HG03469 (cell line): ENCODE measurements around the gene LRRC17.
"Not testable (repeated sequence)": the region's sequence is repeated elsewhere in the genome, so short reads cannot be mapped to it uniquely, and the experiment has no call there.

ENCODE experiments used
- ATAC-seq: cut with Tn5 transposase; IDR thresholded peaks from one replicate; pipeline ENCODE4 v1.9.1; 2021; ENCODE audit warnings: mild to moderate bottlenecking, moderate library complexity, moderate number of reproducible peaks; ENCODE audit not compliant: unreplicated experiment

LRRC17 gene

DNA sequence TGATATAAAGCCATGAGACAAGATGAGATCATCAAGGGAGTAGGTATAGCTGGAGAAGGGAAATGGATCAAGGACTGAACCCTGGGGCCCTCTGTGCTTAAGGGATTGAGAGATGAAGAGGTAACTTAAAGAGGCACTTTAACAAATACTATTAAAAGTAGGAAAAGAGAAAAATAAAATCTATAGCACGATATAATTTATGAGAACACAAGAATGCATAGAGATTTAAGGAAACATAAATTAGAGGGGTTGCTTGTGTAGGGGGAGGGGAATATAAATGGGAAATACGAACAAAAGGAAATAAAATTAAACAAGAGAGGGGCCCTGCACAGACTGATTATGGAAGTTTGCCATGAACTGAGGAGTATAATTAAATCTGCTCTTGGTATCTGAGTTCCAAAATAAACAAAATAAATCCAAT, 15.6 kb upstream of the LRRC17 start:
- ATAC-seq: no peak

DNA sequence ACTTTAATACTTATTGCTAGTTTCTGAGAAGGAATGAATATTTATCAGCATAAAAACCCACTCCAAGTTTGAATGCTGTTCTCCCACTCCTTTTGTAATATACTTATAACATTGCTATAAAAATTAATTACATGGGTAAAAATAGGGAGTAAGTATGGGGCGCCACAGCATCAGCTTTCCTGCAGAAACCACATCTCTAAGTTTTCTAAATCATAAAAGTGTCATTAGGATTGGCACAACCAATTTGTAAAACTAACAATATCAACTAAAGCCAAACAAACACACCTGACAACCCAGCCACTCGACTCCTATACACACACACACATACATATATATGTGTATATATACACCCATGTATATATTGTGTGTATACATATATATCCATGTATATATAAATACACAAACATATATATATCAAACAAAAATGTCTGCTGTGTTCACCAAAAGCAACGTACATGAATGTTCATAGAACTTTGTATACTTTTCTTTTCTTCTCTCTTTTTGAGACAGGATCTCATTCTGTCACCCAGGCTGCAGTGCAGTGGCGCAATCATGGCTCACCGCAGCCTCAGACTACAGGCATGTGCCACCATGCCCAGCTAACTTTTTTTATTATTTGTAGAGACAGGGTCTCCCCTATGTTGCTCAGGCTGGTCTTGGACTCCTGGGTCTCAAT, 14.8 kb upstream of the LRRC17 start:
- ATAC-seq: no peak

DNA sequence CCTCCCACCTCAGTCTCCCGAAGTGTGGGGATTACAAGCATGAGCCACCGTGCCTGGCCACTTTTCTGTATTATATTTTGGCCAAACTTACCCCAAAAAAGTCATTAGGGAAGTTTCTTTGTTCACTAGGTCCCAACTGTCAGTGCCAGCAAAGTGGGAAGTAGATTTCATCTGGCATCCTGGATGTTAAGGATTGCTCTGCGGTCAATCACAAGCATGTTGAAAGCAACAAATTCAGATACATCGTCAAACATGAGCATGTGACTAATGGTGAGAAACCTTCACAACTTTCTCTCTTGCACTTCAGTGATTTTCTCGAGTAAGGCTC, 14.3 kb upstream of the LRRC17 start:
- no peak for ATAC-seq

GRCh38 chr7:102902052-102902451, 10.7 kb upstream of the LRRC17 start:
- ATAC-seq: not testable (repeated sequence)

GRCh38 chr7:102903576-102903975, 9.2 kb upstream of the LRRC17 start:
- ATAC-seq: not testable (repeated sequence)

DNA sequence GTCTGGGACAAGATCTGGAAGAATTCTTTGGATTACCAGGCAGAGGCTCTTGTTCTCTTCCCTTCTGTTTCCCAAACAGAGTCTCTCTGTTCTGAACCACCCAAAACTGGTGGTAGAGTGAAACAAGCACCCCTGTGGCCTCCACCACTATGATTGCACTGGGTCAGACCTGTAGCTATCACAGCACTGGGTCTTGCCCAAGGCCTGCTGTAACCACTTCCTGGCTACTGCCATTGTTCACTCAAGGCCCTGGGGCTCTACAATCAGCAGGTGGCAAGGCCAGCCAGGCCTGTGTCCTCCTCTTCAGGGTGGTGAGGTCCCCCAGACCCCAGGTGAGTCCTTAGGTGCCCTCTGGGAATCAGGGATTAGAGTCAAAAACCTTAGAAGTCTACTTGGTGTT, 4.1 kb upstream of the LRRC17 start:
- no peak for ATAC-seq

DNA sequence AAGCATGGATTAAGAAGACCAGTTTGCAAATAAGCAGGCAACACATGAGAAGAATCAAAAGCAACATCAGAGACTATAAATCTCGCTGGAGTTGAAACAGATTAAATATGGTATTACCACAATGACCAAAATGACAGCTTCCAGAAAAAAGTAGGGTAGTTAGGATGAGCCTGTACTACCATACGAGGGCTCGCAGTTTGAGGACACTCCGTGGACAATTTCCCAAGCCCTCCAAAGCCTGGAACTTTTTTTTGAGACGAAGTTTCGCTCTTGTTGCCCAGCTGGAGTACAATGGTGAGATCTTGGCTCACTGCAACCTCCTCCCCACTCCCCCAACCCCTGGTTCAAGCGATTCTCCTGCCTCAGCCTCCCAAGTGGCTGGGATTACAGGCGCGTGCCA, 1.0 kb downstream of the LRRC17 start:
- ATAC-seq: no peak

GRCh38 chr7:102914585-102914984, 1.8 kb downstream of the LRRC17 start:
- no peak for ATAC-seq

- no peak for ATAC-seq
These were observed 3.6 kb downstream of the LRRC17 start for GRCh38 chr7:102916426-102916825.

DNA sequence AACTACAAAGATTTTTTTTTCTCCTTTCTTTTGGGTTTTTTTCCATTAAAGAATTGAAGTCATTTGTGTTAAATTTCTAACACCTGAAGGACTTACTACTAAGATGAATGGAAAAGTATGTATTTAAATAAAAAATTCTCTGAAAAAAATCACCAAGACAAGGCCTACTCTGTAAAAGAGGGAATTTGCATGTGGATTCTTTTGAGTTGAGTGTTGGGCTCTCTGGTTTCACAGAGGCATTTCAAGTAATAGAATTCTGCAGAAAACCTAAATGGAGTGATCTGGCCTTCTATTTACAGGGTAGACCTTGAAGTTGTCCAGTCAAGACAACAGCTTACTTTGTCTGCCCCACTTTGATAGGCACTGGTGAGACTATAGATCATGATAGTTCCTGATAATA, 4.1 kb downstream of the LRRC17 start:
- no peak for ATAC-seq

DNA sequence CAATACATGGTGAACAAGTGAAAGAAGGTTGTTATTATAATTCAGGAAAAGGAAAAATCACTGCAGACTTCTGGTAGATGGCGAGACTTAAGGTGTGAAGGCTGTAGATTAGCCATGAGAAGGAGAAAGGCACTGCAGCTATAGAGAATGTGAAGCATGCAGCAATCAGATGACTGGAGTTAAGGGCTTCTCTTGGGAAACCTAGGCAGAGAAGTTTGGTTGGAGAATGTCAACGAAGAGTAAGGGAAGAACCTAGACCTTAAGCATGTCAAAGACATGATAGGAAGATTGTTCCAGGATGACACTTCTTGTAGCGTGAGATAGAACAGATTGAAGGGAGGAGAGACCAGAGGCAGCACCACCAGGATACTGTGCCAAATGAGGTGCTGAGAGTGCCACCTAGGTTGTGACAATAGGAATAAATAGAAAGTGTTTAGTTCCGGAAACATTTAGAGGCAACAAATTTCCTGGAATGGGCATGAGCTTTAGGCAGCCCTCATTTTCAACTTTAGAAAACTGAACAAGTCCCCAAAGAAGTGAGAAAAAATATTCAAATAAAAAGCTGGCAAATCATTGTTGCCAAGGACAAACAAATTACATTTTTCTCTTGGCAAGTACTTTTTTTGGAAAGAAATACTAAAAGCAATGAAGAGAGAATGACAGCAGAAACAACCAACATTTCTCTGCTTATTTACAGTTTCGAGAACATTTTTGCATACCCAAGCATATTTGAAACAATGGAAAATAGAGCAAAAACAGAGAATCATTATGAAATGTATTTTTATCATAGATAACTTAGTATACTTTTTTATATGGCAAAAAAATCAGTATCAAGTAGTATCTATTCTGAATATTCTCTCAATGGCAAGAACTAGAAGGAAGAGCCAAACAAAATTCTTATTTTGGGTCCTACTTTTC, 4.9 kb downstream of the LRRC17 start:
- no peak for ATAC-seq

- no peak for ATAC-seq
These were observed 6.0 kb downstream of the LRRC17 start for GRCh38 chr7:102918845-102919244.

DNA sequence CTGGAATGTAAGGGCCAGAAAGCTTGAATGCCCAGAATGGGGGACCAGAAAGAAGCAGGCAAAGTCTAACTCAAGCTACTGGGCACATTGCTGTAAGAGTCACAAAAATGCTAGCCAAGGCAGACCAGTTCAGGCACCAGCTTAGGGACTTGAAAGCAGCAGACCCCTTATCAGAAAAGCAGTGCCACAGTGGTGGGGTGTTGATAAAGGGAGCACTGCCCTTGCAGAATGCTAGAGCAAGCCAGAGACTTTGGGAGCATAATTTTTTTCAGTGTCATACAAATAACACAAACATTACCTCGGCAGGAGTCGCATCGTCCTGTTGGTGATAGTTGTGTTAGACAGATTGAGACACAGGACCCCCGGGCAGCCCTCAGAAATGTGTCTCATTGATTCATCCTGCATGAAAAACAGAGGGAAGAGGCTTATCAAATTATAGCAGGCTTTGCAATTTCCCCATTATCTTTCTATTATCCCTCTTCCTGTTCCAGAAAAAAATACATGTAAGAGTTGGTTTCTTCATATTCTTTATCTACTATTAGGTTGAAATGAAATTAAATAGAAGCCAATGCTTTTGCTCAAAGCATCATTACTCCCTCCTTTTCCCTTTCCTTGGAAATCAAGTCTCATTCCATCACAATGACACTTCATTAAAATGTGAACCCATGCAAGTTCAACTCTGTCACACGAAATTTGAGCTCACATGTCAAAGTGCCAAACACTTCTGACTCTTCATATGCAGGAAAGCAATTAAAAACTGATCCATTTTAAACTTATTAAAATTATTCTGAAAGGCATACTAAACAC, 13.4 kb downstream of the LRRC17 start:
- ATAC-seq: no peak

DNA sequence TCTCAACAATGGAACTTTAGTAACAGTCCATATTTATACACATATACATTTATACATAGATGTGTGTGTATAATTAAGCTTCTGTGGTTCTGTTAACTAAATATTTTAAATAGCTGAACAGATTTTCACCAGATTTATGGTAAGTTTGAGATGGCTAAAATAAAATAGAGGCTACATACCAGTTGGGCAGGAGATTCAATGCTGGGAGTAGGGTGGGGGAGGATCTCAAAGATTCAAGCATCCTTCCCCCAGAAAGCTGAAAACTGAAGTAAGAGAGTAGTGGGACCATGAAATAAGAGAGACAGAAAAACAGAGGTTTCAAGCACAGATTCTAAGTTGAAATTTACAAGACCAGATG, 14.0 kb downstream of the LRRC17 start:
- ATAC-seq: no peak

DNA sequence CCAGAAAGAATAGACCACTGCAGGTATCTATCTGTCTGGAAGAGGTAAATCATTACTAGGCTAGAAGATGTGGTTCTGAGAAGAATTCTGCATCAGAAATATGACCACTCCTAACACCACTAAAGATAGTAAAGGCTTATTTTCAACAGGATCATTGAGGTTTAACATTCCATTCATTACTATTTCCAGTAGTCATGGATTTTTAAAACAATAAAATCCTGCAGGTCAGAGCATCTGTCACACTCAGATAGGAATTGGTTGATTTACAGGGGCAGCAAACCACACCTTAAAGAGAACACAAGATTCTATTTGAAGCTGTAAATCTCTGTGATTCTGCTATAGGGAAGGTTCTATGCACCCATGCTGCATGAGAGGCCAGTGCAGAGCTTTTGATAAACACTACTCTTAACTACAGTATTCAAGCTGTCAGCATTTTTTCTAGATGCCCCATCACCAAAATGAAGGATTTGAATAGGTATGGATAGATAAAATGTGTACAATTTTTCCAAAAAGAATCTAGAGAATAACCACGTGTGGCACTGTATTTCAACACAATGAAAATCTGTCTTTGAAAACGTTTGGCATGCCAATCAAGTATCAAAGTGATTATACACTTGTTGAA, 14.6 kb downstream of the LRRC17 start:
- no peak for ATAC-seq

- ATAC-seq: no peak
These were observed 19.0 kb downstream of the LRRC17 start for GRCh38 chr7:102931757-102932156.

- ATAC-seq: no peak
These were observed 21.0 kb downstream of the LRRC17 start for GRCh38 chr7:102933763-102934162.

- ATAC-seq: no peak
These were observed 21.4 kb downstream of the LRRC17 start for GRCh38 chr7:102934239-102934638.

DNA sequence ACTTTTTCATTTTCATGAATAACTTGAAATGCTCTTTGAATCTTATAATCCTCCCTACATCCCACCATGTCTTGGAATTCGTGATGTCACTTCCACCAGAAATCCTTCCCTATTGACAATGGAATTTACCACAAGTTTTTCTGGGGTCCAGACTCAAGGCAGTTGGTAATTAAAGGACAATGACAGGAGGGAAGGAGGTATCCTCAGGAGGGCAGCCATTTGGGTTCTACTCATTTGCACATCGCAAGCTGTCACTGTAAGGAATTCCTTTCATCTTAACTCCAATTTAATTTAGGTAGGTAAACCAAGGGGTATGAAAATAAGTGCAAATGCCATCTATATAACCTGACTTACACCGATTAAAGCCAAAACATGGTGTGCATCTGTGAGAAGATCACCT, 21.9 kb downstream of the LRRC17 start:
- ATAC-seq: no peak

DNA sequence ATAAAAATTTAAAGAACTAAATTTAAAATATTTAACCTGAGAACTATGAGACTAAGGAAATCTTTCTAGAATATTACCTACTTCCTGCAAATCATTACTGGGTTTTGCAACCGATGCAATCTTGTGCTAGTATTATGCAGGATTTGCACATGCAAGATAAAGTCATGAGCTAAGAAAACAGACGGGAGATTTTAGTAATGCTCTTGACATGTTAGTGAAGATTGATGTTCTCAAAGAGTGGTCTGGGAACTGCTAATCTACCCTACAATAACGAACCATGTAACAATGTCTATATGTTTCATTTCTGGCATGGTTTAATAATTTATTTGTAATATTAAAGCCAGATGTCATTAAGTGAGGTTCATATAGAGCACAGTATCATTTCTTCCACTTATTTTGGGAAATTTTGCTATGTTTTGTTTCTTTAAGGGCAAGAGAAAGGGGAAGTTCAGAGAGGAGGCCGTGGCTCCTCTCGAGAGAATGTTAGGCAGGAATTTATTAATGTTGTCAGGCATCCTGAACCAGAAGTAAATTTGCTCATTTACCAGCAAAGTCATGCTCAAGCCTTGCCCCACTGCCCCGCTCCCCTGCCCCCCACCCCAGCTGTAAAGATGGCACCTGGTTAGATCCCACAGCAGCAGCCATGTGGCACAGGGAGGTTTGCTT, 22.8 kb downstream of the LRRC17 start:
- no peak for ATAC-seq

GRCh38 chr7:102938679-102939078, 25.9 kb downstream of the LRRC17 start:
- ATAC-seq: no peak
